HepG2 (cell line): ENCODE results near the gene FCHO2. TPM values are rescaled to one million over a fixed set of nuclear protein-coding genes. Genes with fewer than 3 reads are reported as not detected.

Source experiments
- KAT8 ChIP-seq: IDR thresholded peaks from 2 replicates; pipeline ENCODE4 v1.6.1; 2016; ENCODE audit warnings: missing genetic modification reagents, missing compliant biosample characterization
- NCOA2 ChIP-seq: sonication (generic); formaldehyde crosslinking; IDR thresholded peaks from 2 replicates; pipeline ENCODE4 v1.8.0; 2022; ENCODE audit warnings: inconsistent platforms
- NFRKB ChIP-seq: fragments of 450-650 bp; IDR thresholded peaks from 2 replicates; pipeline ENCODE4 v1.6.1; 2017
- NONO ChIP-seq, 2 experiments: fragments of 450-650 bp in 1 of 2; sonication (generic) in 1 of 2; formaldehyde crosslinking in 1 of 2; IDR thresholded peaks in 1 of 2; conservative IDR thresholded peaks in 1 of 2; 2 replicates each; pipeline versions ENCODE4 v1.6.1 to v1.8.0; 2017 to 2022; ENCODE audit warnings: mild to moderate bottlenecking in 1 of 2, missing genetic modification reagents in 1 of 2, moderate library complexity in 1 of 2
- PRPF4 ChIP-seq: fragments of 200-400 bp; formaldehyde crosslinking; IDR thresholded peaks from 2 replicates; pipeline ENCODE4 v1.6.1; 2016; ENCODE audit warnings: low read length, low read depth; ENCODE audit not compliant: poor library complexity, severe bottlenecking
- SIN3A ChIP-seq: IDR thresholded peaks from 2 replicates; pipeline ENCODE4 v1.6.1; 2011; ENCODE audit warnings: low read depth, mild to moderate bottlenecking, control low read depth, low read length, borderline replicate concordance
- XBP1 ChIP-seq: sonication (generic); formaldehyde crosslinking; IDR thresholded peaks from 2 replicates; pipeline ENCODE4 v1.5.0; 2020; ENCODE audit warnings: missing genetic modification reagents
- ZNF143 ChIP-seq: sonication (generic); formaldehyde crosslinking; IDR thresholded peaks from 2 replicates; pipeline ENCODE4 v1.4.0; 2020; ENCODE audit warnings: missing genetic modification reagents
- ZNF260 ChIP-seq: sonication (generic); formaldehyde crosslinking; IDR thresholded peaks from 2 replicates; pipeline ENCODE4 v1.4.0; 2020; ENCODE audit warnings: missing genetic modification reagents, low read depth, mild to moderate bottlenecking, borderline replicate concordance
- ZNF652 ChIP-seq: IDR thresholded peaks from 2 replicates; pipeline ENCODE4 v1.6.1; 2016; ENCODE audit warnings: low read depth, borderline replicate concordance
- ZNF749 ChIP-seq: sonication (generic); formaldehyde crosslinking; IDR thresholded peaks from 2 replicates; pipeline ENCODE4 v1.8.0; 2022; ENCODE audit warnings: mild to moderate bottlenecking, missing genetic modification reagents, moderate library complexity, borderline replicate concordance
- ZSCAN22 ChIP-seq: sonication (generic); formaldehyde crosslinking; IDR thresholded peaks from 2 replicates; pipeline ENCODE4 v1.4.0; 2020; ENCODE audit warnings: mild to moderate bottlenecking, missing genetic modification reagents
- polyA plus RNA-seq, 8 experiments: library from polyadenylated mRNA; depleted of rRNA in 3 of 8; stranded (reverse) in 7 of 8; unstranded in 1 of 8; fragments of >200 nt; fragmentation: Illumina TruSeq in 4 of 8; extraction: Trizol in 4 of 8; gene quantifications; 2 replicates each; pipeline versions ENCODE4 v1.2.1 to v1.2.3, GENCODE V29; 2011 to 2016; ENCODE audit warnings: low read depth in 4 of 8, missing spikeins in 1 of 8, mixed read lengths in 1 of 8; ENCODE audit not compliant: insufficient read depth in 1 of 8
- total RNA-seq, 5 experiments: library from RNA; depleted of rRNA; stranded (reverse); fragments of >200 nt; fragmentation: Illumina TruSeq; extraction: Trizol; gene quantifications; 2 replicates each; pipeline ENCODE4 v1.2.3, GENCODE V29; 2016; ENCODE audit warnings: low read depth in 1 of 5
- TF ChIP-seq, protein P1 (sequence below): sonication (generic); formaldehyde crosslinking; IDR thresholded peaks from 2 replicates; pipeline ENCODE4 v1.4.0; 2020; ENCODE audit warnings: missing genetic modification reagents
- TF ChIP-seq, protein P2 (sequence below): sonication (generic); formaldehyde crosslinking; IDR thresholded peaks from 2 replicates; pipeline ENCODE4 v1.4.0; 2020; ENCODE audit warnings: missing genetic modification reagents
- TF ChIP-seq, protein P3 (sequence below): IDR thresholded peaks from 2 replicates; pipeline ENCODE4 v1.6.1; 2016; ENCODE audit warnings: mild to moderate bottlenecking
- TF ChIP-seq, protein P4 (sequence below): sonication (generic); formaldehyde crosslinking; IDR thresholded peaks from 2 replicates; pipeline ENCODE4 v1.9.0; 2021; ENCODE audit warnings: missing genetic modification reagents, mild to moderate bottlenecking, borderline replicate concordance

The FCHO2 gene
- total and polyA plus RNA-seq, 2 of the 13 experiments (the other 11 are each of a cell fraction or from before 2014, with no cell fraction given): 11.6 to 17.3 TPM

DNA sequence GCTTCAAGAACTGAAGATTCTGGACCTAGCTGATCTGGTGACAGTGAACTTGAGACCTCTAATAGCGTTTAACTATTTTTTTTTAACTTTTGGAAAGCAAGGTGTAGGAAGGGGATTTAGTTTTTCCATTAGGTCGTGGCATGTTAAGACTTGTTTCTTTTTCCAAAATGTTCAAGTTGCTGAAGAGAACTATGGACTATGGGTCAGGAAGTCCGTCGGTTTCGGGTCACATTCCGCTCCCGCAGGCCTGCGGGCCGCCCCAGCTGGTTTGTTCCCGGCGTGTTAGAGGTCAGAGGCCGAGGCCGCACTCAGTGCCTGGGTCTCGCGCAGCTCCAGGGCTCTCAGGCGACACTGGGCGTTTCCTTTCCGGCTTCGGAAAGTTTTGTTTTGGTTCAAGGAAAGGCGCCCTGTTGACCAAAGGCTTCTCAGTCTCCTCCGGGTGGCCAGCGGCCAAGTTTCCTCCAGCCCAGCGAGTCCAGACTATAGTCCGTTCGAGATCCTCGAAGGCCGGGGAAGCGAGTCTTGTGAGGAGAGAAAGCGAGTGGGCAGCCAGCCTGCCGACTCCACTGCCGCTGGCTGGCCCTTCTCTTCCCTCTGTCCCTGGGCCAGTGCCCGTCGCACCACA lies 586 bp upstream of the FCHO2 start (continued):
- TF ChIP-seq, protein P1, sequence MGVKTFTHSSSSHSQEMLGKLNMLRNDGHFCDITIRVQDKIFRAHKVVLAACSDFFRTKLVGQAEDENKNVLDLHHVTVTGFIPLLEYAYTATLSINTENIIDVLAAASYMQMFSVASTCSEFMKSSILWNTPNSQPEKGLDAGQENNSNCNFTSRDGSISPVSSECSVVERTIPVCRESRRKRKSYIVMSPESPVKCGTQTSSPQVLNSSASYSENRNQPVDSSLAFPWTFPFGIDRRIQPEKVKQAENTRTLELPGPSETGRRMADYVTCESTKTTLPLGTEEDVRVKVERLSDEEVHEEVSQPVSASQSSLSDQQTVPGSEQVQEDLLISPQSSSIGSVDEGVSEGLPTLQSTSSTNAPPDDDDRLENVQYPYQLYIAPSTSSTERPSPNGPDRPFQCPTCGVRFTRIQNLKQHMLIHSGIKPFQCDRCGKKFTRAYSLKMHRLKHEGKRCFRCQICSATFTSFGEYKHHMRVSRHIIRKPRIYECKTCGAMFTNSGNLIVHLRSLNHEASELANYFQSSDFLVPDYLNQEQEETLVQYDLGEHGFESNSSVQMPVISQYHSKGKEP (CRISPR knock-in tag): no peak
- TF ChIP-seq ZNF749 (CRISPR knock-in tag): no peak
- TF ChIP-seq, protein P2, sequence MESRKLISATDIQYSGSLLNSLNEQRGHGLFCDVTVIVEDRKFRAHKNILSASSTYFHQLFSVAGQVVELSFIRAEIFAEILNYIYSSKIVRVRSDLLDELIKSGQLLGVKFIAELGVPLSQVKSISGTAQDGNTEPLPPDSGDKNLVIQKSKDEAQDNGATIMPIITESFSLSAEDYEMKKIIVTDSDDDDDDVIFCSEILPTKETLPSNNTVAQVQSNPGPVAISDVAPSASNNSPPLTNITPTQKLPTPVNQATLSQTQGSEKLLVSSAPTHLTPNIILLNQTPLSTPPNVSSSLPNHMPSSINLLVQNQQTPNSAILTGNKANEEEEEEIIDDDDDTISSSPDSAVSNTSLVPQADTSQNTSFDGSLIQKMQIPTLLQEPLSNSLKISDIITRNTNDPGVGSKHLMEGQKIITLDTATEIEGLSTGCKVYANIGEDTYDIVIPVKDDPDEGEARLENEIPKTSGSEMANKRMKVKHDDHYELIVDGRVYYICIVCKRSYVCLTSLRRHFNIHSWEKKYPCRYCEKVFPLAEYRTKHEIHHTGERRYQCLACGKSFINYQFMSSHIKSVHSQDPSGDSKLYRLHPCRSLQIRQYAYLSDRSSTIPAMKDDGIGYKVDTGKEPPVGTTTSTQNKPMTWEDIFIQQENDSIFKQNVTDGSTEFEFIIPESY: no peak
- TF ChIP-seq, protein P3, sequence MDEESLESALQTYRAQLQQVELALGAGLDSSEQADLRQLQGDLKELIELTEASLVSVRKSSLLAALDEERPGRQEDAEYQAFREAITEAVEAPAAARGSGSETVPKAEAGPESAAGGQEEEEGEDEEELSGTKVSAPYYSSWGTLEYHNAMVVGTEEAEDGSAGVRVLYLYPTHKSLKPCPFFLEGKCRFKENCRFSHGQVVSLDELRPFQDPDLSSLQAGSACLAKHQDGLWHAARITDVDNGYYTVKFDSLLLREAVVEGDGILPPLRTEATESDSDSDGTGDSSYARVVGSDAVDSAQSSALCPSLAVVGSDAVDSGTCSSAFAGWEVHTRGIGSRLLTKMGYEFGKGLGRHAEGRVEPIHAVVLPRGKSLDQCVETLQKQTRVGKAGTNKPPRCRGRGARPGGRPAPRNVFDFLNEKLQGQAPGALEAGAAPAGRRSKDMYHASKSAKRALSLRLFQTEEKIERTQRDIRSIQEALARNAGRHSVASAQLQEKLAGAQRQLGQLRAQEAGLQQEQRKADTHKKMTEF: no peak
- TF ChIP-seq ZNF652 (CRISPR knock-in tag): no peak
- TF ChIP-seq ZSCAN22 (CRISPR knock-in tag): no peak
- TF ChIP-seq NFRKB: no peak
- TF ChIP-seq KAT8 (CRISPR knock-in tag): no peak
- no peak for TF ChIP-seq ZNF143 (CRISPR knock-in tag)
- TF ChIP-seq, protein P4, sequence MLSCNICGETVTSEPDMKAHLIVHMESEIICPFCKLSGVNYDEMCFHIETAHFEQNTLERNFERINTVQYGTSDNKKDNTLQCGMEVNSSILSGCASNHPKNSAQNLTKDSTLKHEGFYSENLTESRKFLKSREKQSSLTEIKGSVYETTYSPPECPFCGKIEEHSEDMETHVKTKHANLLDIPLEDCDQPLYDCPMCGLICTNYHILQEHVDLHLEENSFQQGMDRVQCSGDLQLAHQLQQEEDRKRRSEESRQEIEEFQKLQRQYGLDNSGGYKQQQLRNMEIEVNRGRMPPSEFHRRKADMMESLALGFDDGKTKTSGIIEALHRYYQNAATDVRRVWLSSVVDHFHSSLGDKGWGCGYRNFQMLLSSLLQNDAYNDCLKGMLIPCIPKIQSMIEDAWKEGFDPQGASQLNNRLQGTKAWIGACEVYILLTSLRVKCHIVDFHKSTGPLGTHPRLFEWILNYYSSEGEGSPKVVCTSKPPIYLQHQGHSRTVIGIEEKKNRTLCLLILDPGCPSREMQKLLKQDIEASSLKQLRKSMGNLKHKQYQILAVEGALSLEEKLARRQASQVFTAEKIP (CRISPR knock-in tag): no peak
- TF ChIP-seq ZNF260: no peak
- 0 out of 2 replicates have a peak, but pooled peaks have one; percentile 29 for TF ChIP-seq SIN3A
- 0 out of 2 replicates have a peak, but pooled peaks have one; percentile 3 for TF ChIP-seq XBP1 (CRISPR knock-in tag)
- TF ChIP-seq NCOA2 (CRISPR knock-in tag): 0 out of 2 replicates have a peak, but pooled peaks have one; percentile 35
- no peak for TF ChIP-seq NONO (IDR thresholded peaks at IDR 0.05)
- TF ChIP-seq NONO (CRISPR knock-in tag; conservative IDR thresholded peaks at IDR 0.05): no peak
- no peak for TF ChIP-seq PRPF4
